Cardiac muscle cell (in vitro differentiated cells and primary cell): ENCODE data around the gene TTYH2. TPM values are rescaled to one million over a fixed set of nuclear protein-coding genes. Genes with fewer than 3 reads are reported as not detected.

Source experiments
- DNase-seq, 2 donors: peaks; one replicate each; pipeline versions ENCODE4 v3.0.0 to v3.0.0-alpha.2; 2010 to 2017; ENCODE audit warnings: low read depth in 1 of 2, low spot score in 1 of 2
- H3K27ac ChIP-seq: fragments of 200-600 bp; sonication (generic); 2 replicates; pipeline ENCODE4 v1.5.1; 2016
- H3K27me3 ChIP-seq: fragments of 200-600 bp; sonication (generic); 2 replicates; pipeline ENCODE4 v1.6.0; 2016; ENCODE audit warnings: control low read depth
- H3K36me3 ChIP-seq: fragments of 200-600 bp; sonication (generic); 2 replicates; pipeline ENCODE4 v1.5.1; 2016; ENCODE audit warnings: control low read depth
- H3K4me1 ChIP-seq: fragments of 200-600 bp; sonication (generic); 2 replicates; pipeline ENCODE4 v1.8.1; 2017; ENCODE audit warnings: low read depth, mild to moderate bottlenecking, mixed run types
- H3K4me3 ChIP-seq: fragments of 200-600 bp; sonication (generic); 2 replicates; pipeline ENCODE4 v1.5.1; 2016; ENCODE audit warnings: mild to moderate bottlenecking
- H3K9me3 ChIP-seq: fragments of 200-600 bp; sonication (generic); 2 replicates; pipeline ENCODE4 v1.5.1; 2017; ENCODE audit warnings: low read depth, mild to moderate bottlenecking, control low read depth
- polyA plus RNA-seq: library from polyadenylated mRNA; unstranded; fragments of >200 nt; fragmentation: Nextera tagmentation; extraction: Ambion mirVana; gene quantifications from 2 replicates; pipeline ENCODE4 v1.2.1, GENCODE V29; 2016
- total RNA-seq: library from RNA; depleted of rRNA; stranded (reverse); fragments of >200 nt; gene quantifications from 2 replicates; pipeline ENCODE4 v1.2.3, GENCODE V29; 2016
- TF ChIP-seq, protein P1 (sequence below): IDR thresholded peaks from 2 replicates; pipeline ENCODE4 v1.5.1; 2012; ENCODE audit warnings: low read depth, mild to moderate bottlenecking, low read length

Gene TTYH2
- total and polyA plus RNA-seq, 2 experiments from 2014 or later, result 7.8 to 7.9 TPM

- H3K27ac ChIP-seq, result no peak overlapping the region
- TF ChIP-seq, protein P1, sequence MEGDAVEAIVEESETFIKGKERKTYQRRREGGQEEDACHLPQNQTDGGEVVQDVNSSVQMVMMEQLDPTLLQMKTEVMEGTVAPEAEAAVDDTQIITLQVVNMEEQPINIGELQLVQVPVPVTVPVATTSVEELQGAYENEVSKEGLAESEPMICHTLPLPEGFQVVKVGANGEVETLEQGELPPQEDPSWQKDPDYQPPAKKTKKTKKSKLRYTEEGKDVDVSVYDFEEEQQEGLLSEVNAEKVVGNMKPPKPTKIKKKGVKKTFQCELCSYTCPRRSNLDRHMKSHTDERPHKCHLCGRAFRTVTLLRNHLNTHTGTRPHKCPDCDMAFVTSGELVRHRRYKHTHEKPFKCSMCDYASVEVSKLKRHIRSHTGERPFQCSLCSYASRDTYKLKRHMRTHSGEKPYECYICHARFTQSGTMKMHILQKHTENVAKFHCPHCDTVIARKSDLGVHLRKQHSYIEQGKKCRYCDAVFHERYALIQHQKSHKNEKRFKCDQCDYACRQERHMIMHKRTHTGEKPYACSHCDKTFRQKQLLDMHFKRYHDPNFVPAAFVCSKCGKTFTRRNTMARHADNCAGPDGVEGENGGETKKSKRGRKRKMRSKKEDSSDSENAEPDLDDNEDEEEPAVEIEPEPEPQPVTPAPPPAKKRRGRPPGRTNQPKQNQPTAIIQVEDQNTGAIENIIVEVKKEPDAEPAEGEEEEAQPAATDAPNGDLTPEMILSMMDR, result no peak
- no peaks in the 10 kb centered on the region for H3K36me3 ChIP-seq
- H3K4me1 ChIP-seq, result no peaks in the 10 kb centered on the region
- H3K9me3 ChIP-seq, result no peaks in the 10 kb centered on the region
- DNase-seq, result no peak
- no peaks in the 10 kb centered on the region for H3K27me3 ChIP-seq
- H3K4me3 ChIP-seq, result no peak overlapping the region
Observed at GRCh38 chr17:74289688-74290087, 76.3 kb downstream of the TTYH2 start.

DNA sequence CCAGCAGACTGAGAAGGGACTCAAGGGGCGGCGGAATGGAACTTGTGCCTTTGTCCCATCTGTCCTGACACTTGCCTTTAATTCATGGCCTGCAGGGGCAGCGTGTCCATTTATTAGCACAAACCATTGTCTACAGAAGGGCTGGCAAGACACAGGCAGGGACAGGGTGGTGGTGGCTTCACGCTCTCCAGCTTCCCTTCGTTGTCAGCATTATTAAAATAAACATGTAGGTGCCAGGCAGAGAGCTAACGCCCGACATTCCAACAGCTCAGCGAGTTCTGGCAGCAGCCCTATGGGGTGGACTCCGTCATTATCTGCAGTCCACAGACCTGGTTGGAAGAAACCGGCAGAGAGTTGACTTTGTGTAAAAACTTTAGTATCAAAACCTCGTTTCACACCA, 77.0 kb downstream of the TTYH2 start:
- Histone ChIP-seq H3K36me3 (no peaks in the 10 kb centered on the region), H3K9me3 (no peaks in the 10 kb centered on the region), H3K27ac (no peak overlapping the region), H3K4me1 (no peaks in the 10 kb centered on the region), H3K27me3 (no peaks in the 10 kb centered on the region), H3K4me3 (no peak overlapping the region)
- DNase-seq, result no peak
- TF ChIP-seq, protein P1, result no peak

- TF ChIP-seq, protein P1, result no peak
- Histone ChIP-seq H3K9me3 (no peaks in the 10 kb centered on the region), H3K4me1 (peaks cover 3% of the 10 kb centered on the region), H3K27ac (no peak overlapping the region), H3K4me3 (no peak overlapping the region), H3K36me3 (no peaks in the 10 kb centered on the region), H3K27me3 (no peaks in the 10 kb centered on the region)
- no peak for DNase-seq
Observed at GRCh38 chr17:74292495-74292894, 79.1 kb downstream of the TTYH2 start.

DNA sequence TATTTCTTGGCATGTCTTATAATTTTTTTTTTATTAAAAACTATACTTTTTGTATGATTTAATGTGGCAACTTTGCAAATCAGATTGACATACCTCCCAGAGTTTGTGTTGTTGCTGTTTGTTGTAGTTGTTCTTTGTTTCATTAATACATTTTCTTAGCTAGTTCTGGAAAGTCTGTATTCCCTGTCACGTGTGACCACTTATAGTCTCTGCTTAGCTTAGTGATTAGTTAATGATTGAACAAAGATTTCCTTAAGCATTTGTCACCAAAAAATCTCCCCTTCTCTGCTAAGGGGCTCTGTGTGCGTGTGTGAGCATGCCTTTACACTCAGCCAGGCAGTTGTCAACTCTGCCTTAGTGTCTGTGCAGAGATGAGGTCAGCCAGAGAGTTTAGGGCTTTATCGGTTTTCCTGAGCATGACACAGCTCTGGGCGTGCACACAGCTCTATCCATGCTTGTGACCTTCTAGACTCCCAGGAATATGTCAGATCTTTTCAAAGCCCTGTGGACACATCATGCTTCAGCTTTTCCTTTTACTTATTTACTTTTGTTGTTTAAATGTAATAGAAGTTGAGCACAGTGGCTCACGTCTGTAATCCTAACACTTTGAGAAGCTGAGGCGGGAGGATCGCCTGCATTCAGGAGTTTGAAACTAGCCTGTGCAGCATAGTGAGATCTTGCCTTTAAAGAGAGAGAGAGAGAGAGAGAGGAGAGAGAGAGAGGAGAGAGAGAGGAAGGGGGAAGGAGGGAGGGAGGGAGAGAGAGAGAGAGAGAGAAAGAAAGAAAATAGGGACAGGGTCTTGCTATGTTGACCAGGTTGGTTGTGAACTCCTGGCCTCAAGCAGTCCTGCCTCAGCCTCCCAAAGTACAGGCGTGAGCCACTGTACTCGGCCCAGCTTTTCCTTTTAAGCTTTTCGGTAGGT, 82.5 kb downstream of the TTYH2 start:
- TF ChIP-seq, protein P1, result no peak
- Histone ChIP-seq H3K27ac (peak overlapping the region; percentile 8), H3K27me3 (no peaks in the 10 kb centered on the region), H3K4me1 (peaks cover 3% of the 10 kb centered on the region), H3K36me3 (no peaks in the 10 kb centered on the region), H3K4me3 (no peak overlapping the region), H3K9me3 (no peaks in the 10 kb centered on the region)
- DNase-seq, result peak in 1 of 2 donors; percentile 31

DNA sequence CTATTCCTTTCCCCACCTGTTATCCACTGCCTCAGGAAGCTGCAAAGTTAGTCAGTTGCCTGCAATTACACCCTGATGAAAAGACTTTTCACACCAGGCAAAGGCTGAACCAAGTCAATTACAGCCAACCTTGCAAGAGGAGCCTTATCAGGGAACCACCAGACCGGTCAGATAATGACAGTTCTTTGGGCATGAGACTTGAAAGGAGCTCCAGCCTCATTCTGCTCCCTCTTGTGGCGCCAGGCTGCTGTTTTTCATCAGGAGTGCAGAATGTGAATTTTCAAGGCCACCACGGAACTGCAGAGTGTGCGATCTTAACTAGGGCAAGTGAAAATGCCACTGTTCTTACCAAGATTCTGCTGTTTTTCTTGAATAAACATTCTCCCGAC, 83.2 kb downstream of the TTYH2 start:
- peaks cover 3% of the 10 kb centered on the region for H3K4me1 ChIP-seq
- no peaks in the 10 kb centered on the region for H3K27me3 ChIP-seq
- no peaks in the 10 kb centered on the region for H3K36me3 ChIP-seq
- peak overlapping the region; percentile 8 for H3K27ac ChIP-seq
- no peaks in the 10 kb centered on the region for H3K9me3 ChIP-seq
- TF ChIP-seq, protein P1, result peak; percentile 87
- no peak overlapping the region for H3K4me3 ChIP-seq
- peak; percentile 85 to 86 for DNase-seq
